Measurements from ENCODE around the gene NUP93.

The NUP93 gene

GRCh38 chr16:56777001-56777400, 47.1 kb downstream of the NUP93 start:
- ChIA-PET CTCF (interaction anchor here (0.5 to 1.5 kb wide), 2 partner anchors 12 to 37 kb away, joined by 4 to 6 read pairs; no protein-coding TSS in a partner anchor), POLR2A (ENCODE audit: low non-redundant PET) (no interaction called here)
- no peak for TF ChIP-seq CTCF (conservative IDR thresholded peaks at IDR 0.05; ENCODE audit: low read depth)
- no peak for DNase-seq (ENCODE audit: low spot score)
- H3K27ac ChIP-seq, result no peak overlapping the region

DNA sequence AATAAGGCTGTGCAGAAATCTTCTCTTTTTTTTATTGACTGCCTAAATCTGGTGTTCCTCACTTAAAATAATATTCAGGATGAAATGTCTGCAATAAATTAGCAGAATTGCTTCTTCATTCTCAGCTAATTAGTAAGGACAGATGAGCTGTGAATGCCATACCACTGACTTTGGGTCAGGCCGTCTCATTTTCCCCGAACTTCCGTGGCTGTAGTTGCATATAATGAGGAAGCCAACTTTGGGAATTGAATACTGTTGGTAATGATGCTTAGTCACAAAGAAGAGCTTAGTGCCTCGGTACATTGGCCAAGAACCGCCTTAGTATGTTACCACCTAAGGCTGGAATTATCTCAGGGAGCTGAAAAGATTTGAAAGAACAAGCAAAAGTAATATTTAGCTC, 47.6 kb downstream of the NUP93 start:
- no peak overlapping the region for H3K27ac ChIP-seq
- DNase-seq (ENCODE audit: low spot score), result no peak
- CTCF ChIA-PET, result interaction anchor here (0.5 to 1.5 kb wide), 3 partner anchors 12 to 37 kb away, joined by 4 to 6 read pairs (median 4); no protein-coding TSS in a partner anchor
- POLR2A ChIA-PET (ENCODE audit: low non-redundant PET), result no interaction called here
- no peak for TF ChIP-seq CTCF (conservative IDR thresholded peaks at IDR 0.05; ENCODE audit: low read depth)

GRCh38 chr16:56779906-56780305, 50.0 kb downstream of the NUP93 start:
- POLR2A ChIA-PET (ENCODE audit: low non-redundant PET), result no interaction called here
- DNase-seq (ENCODE audit: low spot score), result no peak
- CTCF ChIA-PET, result interaction anchor here (1.2 kb wide), 1 partner anchor 10 kb away, joined by 3 read pairs; no protein-coding TSS in a partner anchor
- H3K27ac ChIP-seq, result no peak overlapping the region
- TF ChIP-seq CTCF (conservative IDR thresholded peaks at IDR 0.05; ENCODE audit: low read depth), result no peak

GRCh38 chr16:56780646-56781045, 50.7 kb downstream of the NUP93 start:
- ChIA-PET POLR2A (ENCODE audit: low non-redundant PET) (no interaction called here), CTCF (interaction anchor here (1.2 kb wide), 1 partner anchor 9 kb away, joined by 3 read pairs; no protein-coding TSS in a partner anchor)
- no peak for DNase-seq (ENCODE audit: low spot score)
- no peak overlapping the region for H3K27ac ChIP-seq
- no peak for TF ChIP-seq CTCF (conservative IDR thresholded peaks at IDR 0.05; ENCODE audit: low read depth)

DNA sequence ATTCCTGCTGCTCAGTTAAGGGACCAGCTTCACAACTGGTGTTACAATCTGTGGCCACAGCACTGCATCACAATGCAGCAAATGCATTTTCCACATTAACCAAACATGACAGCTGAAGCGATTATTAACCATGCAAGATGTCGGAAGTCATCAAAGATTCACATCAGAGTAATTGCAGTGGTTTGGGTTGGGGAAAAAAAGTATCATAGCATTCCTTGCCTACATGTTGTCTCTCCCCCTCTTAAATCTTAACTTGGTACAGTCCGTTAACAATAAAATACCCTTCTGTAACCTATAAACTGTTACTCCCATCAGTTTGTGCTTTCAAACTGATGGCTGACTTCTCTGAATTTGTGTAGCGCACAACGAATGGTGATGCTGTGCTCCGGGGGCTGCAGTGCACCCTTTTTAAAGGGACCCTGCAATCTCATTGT, 51.6 kb downstream of the NUP93 start:
- no peak for TF ChIP-seq CTCF (conservative IDR thresholded peaks at IDR 0.05; ENCODE audit: low read depth)
- ChIA-PET POLR2A (ENCODE audit: low non-redundant PET) (no interaction called here), CTCF (no interaction called here)
- H3K27ac ChIP-seq, result no peak overlapping the region
- DNase-seq (ENCODE audit: low spot score), result no peak

- DNase-seq (ENCODE audit: low spot score), result no peak
- TF ChIP-seq CTCF (conservative IDR thresholded peaks at IDR 0.05; ENCODE audit: low read depth), result no peak
- H3K27ac ChIP-seq, result no peak overlapping the region
- ChIA-PET POLR2A (ENCODE audit: low non-redundant PET) (no interaction called here), CTCF (no interaction called here)
These were observed 53.4 kb downstream of the NUP93 start for GRCh38 chr16:56783344-56783743.

Measured in RWPE1 (cell line).